Stimulated activated naive B cell treated with anti-CD40 and anti-IgM and Interleukin-4, amounts not matched to agents 10 μg/mL and 1 μg/mL and 100 μg/mL, for 72 hours (primary cell): ENCODE data around the gene NOX4.
"Not testable (repeated sequence)": the region's sequence is repeated elsewhere in the genome, so short reads cannot be mapped to it uniquely, and the experiment has no call there.

ENCODE experiments used
- ATAC-seq, 2 donors: fragments of 150-1000 bp; cut with Tn5 transposase; replicated peaks; 2 replicates each; pipeline ENCODE4 v1.10.0; 2021; ENCODE audit warnings: moderate library complexity in 1 of 2
- DNase-seq: peaks from one replicate; pipeline ENCODE4 v3.0.0; 2021
- H3K27ac Mint-ChIP-seq: one replicate; pipeline ENCODE4 v1.8.0; 2022; ENCODE audit warnings: mild to moderate bottlenecking, mixed read lengths
- H3K27me3 Mint-ChIP-seq, 2 donors: one replicate each; pipeline ENCODE4 v1.8.0; 2022; ENCODE audit warnings: mixed read lengths in 2 of 2
- H3K36me3 Mint-ChIP-seq, 2 donors: one replicate each; pipeline ENCODE4 v1.8.0; 2022; ENCODE audit warnings: mixed read lengths in 2 of 2, mild to moderate bottlenecking in 1 of 2
- H3K4me1 Mint-ChIP-seq, 2 donors: one replicate each; pipeline ENCODE4 v1.8.0; 2022; ENCODE audit warnings: mixed read lengths in 2 of 2, mild to moderate bottlenecking in 1 of 2
- H3K4me3 Mint-ChIP-seq, 2 donors: one replicate each; pipeline ENCODE4 v1.8.0; 2022; ENCODE audit warnings: mild to moderate bottlenecking in 2 of 2, mixed read lengths in 2 of 2, moderate library complexity in 1 of 2
- H3K9me3 Mint-ChIP-seq, 2 donors: one replicate each; pipeline ENCODE4 v1.8.0; 2022; ENCODE audit warnings: mixed read lengths in 2 of 2, mild to moderate bottlenecking in 1 of 2

Gene NOX4

GRCh38 chr11:89441606-89442005 lies 49.6 kb downstream of the NOX4 start:
- no peaks in the 10 kb centered on the region for H3K27me3 Mint-ChIP-seq
- ATAC-seq: no peak
- no peak for DNase-seq
- H3K9me3 Mint-ChIP-seq: peaks cover 0 to 5% of the 10 kb centered on the region in 2 donors
- H3K4me1 Mint-ChIP-seq: no peaks in the 10 kb centered on the region
- no peak overlapping the region for H3K4me3 Mint-ChIP-seq
- H3K27ac Mint-ChIP-seq: no peak overlapping the region
- H3K36me3 Mint-ChIP-seq: no peaks in the 10 kb centered on the region

DNA sequence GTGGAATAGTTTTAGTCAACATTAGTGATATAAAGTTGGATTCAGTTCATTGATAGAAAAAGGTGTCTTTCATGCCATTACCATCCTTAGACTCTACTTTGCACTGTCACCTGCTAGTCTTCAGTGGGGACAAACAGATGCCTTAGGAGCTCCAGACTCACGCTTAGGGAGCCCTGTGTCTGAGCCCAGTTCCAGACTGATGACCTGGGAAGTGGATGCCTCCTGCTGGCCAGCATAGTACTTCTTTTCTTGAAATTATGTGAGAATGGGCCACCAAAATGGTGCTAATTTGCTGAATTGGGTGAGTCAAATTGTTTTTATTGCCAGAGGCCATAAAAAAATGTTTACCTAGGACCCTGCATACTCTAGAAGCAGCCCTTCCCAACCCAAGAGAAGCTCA lies 53.9 kb downstream of the NOX4 start:
- no peak for ATAC-seq
- DNase-seq: no peak
- no peaks in the 10 kb centered on the region for H3K36me3 Mint-ChIP-seq
- H3K9me3 Mint-ChIP-seq: no peaks in the 10 kb centered on the region
- no peaks in the 10 kb centered on the region for H3K27me3 Mint-ChIP-seq
- no peak overlapping the region for H3K27ac Mint-ChIP-seq
- H3K4me3 Mint-ChIP-seq: no peak overlapping the region
- H3K4me1 Mint-ChIP-seq: no peaks in the 10 kb centered on the region

GRCh38 chr11:89436071-89436470 lies 55.1 kb downstream of the NOX4 start:
- H3K4me1 Mint-ChIP-seq: no peaks in the 10 kb centered on the region
- H3K36me3 Mint-ChIP-seq: no peaks in the 10 kb centered on the region
- H3K4me3 Mint-ChIP-seq: no peak overlapping the region
- H3K27me3 Mint-ChIP-seq: no peaks in the 10 kb centered on the region
- no peak overlapping the region for H3K27ac Mint-ChIP-seq
- ATAC-seq (no peak), DNase-seq (no peak)
- no peaks in the 10 kb centered on the region for H3K9me3 Mint-ChIP-seq

- Mint-ChIP-seq H3K27ac (no peak overlapping the region), H3K9me3 (peaks cover 3% of the 10 kb centered on the region in 2 donors), H3K4me3 (no peak overlapping the region), H3K4me1 (no peaks in the 10 kb centered on the region), H3K36me3 (no peaks in the 10 kb centered on the region), H3K27me3 (no peaks in the 10 kb centered on the region)
- ATAC-seq (no peak), DNase-seq (no peak)
Measured at GRCh38 chr11:89433278-89433677, 57.9 kb downstream of the NOX4 start.

DNA sequence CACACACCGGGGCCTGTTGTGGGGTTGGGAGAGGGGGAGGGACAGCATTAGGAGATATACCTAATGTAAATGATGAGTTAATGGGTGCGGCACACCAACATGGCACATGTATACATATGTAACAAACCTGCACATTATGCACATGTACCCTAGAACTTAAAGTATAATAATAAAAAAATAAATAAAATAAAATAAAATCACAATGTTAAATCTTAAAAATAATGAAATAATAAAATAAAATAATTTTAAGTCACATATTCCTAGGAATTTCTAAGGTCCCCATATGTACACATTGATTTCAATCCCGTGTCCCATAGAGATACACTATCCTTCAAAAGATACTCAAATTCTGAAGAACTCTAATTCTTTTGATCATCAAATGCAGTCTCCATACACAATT lies 59.0 kb downstream of the NOX4 start:
- H3K27ac Mint-ChIP-seq, H3K4me1 Mint-ChIP-seq, H3K9me3 Mint-ChIP-seq, DNase-seq, H3K27me3 Mint-ChIP-seq, ATAC-seq, H3K36me3 Mint-ChIP-seq, H3K4me3 Mint-ChIP-seq: not testable (repeated sequence)

- not testable (repeated sequence) for DNase-seq, H3K4me3 Mint-ChIP-seq, H3K27me3 Mint-ChIP-seq, H3K27ac Mint-ChIP-seq, H3K36me3 Mint-ChIP-seq, ATAC-seq, H3K9me3 Mint-ChIP-seq, H3K4me1 Mint-ChIP-seq
Measured at GRCh38 chr11:89426501-89426900, 64.7 kb downstream of the NOX4 start.

DNA sequence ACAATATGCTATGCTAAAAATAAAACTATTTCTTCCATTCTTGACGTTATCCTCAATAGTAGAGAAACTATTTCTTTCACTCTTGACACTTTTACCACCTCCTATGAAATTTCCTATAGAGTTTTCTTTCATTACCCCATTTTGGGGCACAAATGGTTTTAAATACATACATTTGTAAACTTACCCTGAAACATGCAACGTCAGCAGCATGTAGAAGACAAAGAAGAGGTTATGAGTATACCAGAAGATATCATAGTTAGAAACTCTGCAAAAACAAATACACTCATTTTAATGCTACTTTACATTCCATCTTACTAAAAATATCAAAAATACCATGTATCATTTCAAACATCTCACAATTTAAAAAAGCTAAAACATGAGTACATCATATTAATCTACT lies 69.5 kb downstream of the NOX4 start:
- DNase-seq (no peak), ATAC-seq (no peak)
- Mint-ChIP-seq H3K36me3 (no peaks in the 10 kb centered on the region), H3K27ac (no peak overlapping the region), H3K9me3 (no peaks in the 10 kb centered on the region), H3K27me3 (no peaks in the 10 kb centered on the region), H3K4me3 (no peak overlapping the region), H3K4me1 (no peaks in the 10 kb centered on the region)

GRCh38 chr11:89420981-89421380 lies 70.2 kb downstream of the NOX4 start:
- no peak overlapping the region for H3K27ac Mint-ChIP-seq
- H3K36me3 Mint-ChIP-seq: no peaks in the 10 kb centered on the region
- H3K9me3 Mint-ChIP-seq: no peaks in the 10 kb centered on the region
- DNase-seq: no peak
- H3K27me3 Mint-ChIP-seq: no peaks in the 10 kb centered on the region
- H3K4me1 Mint-ChIP-seq: no peaks in the 10 kb centered on the region
- H3K4me3 Mint-ChIP-seq: no peak overlapping the region
- no peak for ATAC-seq

DNA sequence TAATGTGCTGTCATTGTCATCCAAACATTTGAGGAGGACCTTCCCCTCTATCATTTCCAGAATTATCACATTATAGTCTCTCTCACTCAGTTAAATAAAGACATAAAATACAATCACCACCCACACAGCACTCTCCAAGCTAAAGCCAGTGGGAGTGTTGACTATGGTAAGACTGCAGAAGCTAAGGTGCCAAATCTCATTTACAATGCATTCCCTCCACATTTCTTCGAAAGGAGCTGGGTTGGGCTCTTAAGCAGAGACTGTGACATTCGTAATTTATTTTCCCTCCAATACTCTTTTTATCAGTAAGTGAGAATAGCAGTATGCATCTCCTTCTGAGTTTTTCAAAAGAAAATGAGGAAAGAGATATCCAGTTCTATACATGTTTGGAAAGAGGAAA lies 74.2 kb downstream of the NOX4 start:
- Mint-ChIP-seq H3K4me1 (no peaks in the 10 kb centered on the region), H3K4me3 (no peak overlapping the region), H3K9me3 (peaks cover 0 to 2% of the 10 kb centered on the region in 2 donors), H3K27ac (no peak overlapping the region), H3K36me3 (no peaks in the 10 kb centered on the region), H3K27me3 (no peaks in the 10 kb centered on the region)
- ATAC-seq (no peak), DNase-seq (no peak)

DNA sequence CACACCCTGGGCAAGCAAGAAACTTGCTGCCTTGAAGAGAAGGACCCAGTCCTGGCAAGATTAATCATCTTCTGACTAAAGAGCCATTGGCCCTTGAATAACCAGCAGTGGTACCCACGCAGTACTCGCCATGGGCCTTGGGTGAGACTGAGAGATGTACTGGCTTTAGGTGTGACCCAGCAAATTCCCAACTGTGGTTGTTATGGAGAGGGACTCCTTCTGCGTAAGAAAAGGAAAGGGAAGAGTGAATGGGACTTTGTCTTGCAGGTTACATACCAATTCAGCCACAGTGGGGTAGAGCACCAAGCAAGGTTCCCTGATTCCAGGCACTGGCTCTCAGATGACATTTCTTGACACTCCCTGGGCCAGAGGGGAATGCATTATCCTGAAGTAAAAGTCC lies 80.1 kb downstream of the NOX4 start:
- H3K4me1 Mint-ChIP-seq: not testable (repeated sequence)

DNA sequence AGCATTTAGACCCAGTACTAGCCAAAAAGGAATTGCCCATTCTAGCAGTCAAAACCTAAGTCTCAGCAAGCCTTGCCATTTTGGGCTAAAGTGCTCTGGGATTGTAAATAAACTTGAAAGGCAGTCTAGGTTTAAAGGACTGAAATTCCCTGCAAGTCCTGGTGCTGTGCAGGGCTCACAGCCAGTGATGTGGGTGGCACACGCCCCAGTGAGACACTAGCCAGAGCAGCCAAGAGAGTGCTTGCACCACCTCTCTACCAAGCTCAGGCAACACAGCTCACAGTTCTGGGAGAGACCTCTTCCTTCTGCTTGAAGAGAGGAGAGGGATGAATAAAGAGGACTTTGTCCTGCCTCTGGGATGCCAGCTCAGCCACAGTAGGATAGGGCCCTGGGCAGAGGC lies 80.5 kb downstream of the NOX4 start:
- not testable (repeated sequence) for H3K27ac Mint-ChIP-seq, H3K4me1 Mint-ChIP-seq, H3K9me3 Mint-ChIP-seq, ATAC-seq, H3K36me3 Mint-ChIP-seq, H3K27me3 Mint-ChIP-seq, H3K4me3 Mint-ChIP-seq, DNase-seq

More for the DNA sequence above, 80.1 kb downstream of the NOX4 start:
- not testable (repeated sequence) for H3K4me3 Mint-ChIP-seq, H3K9me3 Mint-ChIP-seq, ATAC-seq, DNase-seq, H3K36me3 Mint-ChIP-seq, H3K27ac Mint-ChIP-seq, H3K27me3 Mint-ChIP-seq

DNA sequence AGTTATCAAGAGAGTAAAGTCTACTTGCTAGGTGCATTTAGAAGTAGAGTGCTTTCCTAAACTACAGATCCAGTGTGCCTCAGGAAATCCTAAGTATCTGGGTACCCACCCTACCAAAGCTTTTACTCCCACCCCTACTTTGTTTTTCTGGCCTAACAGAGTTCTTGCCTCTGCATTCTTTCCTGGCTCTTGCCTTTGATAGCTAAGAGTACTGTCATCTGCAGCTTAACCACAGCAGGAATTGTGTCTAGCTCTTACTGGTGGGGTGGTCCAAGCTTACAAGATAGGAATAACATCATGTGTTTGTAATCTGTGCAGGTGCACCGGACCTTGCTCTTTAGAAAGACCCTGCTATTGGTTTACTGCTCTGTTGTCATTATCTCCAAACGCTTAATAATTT lies 82.7 kb downstream of the NOX4 start:
- H3K36me3 Mint-ChIP-seq, H3K9me3 Mint-ChIP-seq, ATAC-seq, H3K4me1 Mint-ChIP-seq, H3K27me3 Mint-ChIP-seq, H3K27ac Mint-ChIP-seq, H3K4me3 Mint-ChIP-seq, DNase-seq: not testable (repeated sequence)

DNA sequence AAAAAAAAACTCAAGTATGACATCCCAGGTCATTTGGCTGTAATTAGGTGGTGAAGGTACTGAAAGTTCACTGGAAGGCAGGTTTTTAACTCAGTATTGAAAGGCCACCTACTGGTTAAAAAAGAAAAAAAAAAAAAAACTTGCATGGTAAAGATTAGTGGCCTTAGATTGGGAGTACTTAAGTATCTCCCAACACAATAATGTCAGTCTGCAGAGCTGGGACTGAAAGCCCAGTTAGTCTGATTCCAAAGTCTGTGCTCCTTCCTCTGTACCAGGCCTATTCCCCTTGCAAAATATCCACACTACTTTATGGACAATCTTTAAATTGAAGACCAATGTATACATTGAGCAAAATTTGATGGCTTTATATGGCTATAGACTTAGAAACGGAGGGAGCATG lies 85.5 kb downstream of the NOX4 start:
- no peaks in the 10 kb centered on the region for H3K27me3 Mint-ChIP-seq
- ATAC-seq (no peak), DNase-seq (no peak)
- no peaks in the 10 kb centered on the region for H3K9me3 Mint-ChIP-seq
- H3K4me3 Mint-ChIP-seq: no peak overlapping the region
- H3K4me1 Mint-ChIP-seq: no peaks in the 10 kb centered on the region
- H3K27ac Mint-ChIP-seq: no peak overlapping the region
- no peaks in the 10 kb centered on the region for H3K36me3 Mint-ChIP-seq

- not testable (repeated sequence) for H3K27me3 Mint-ChIP-seq, ATAC-seq, H3K36me3 Mint-ChIP-seq, DNase-seq, H3K4me3 Mint-ChIP-seq, H3K27ac Mint-ChIP-seq, H3K4me1 Mint-ChIP-seq, H3K9me3 Mint-ChIP-seq
Measured at GRCh38 chr11:89391654-89392053, 99.5 kb downstream of the NOX4 start.

GRCh38 chr11:89387501-89387900 lies 103.7 kb downstream of the NOX4 start:
- H3K4me1 Mint-ChIP-seq, H3K4me3 Mint-ChIP-seq, ATAC-seq, H3K27me3 Mint-ChIP-seq, H3K27ac Mint-ChIP-seq, H3K36me3 Mint-ChIP-seq, H3K9me3 Mint-ChIP-seq, DNase-seq: not testable (repeated sequence)

- H3K4me3 Mint-ChIP-seq, H3K27me3 Mint-ChIP-seq, H3K4me1 Mint-ChIP-seq, H3K27ac Mint-ChIP-seq, DNase-seq, H3K36me3 Mint-ChIP-seq, ATAC-seq: not testable (repeated sequence)
- peaks cover 5 to 15% of the 10 kb centered on the region in 2 donors for H3K9me3 Mint-ChIP-seq
Measured at GRCh38 chr11:89382986-89383385, 108.2 kb downstream of the NOX4 start.
